DMS79 treated with DMSO at 0.1 percent for 48 hours (cell line): ENCODE measurements around the gene KCNMA1.

Experiments
- DNase-seq: peaks from one replicate; lab custom pipeline; 2025; lab: John Stamatoyannopoulos, UW

Gene KCNMA1

GRCh38 chr10:77634939-77635338 lies 2.7 kb downstream of the KCNMA1 start:
- DNase-seq, result no peak

- no peak for DNase-seq
These were observed 4.2 kb downstream of the KCNMA1 start for GRCh38 chr10:77633376-77633775.

- DNase-seq, result no peak
These were observed 6.4 kb downstream of the KCNMA1 start for GRCh38 chr10:77631241-77631640.

- DNase-seq, result no peak
These were observed 7.1 kb downstream of the KCNMA1 start for GRCh38 chr10:77630507-77630848.

GRCh38 chr10:77629775-77630506 lies 7.7 kb downstream of the KCNMA1 start:
- DNase-seq, result no peak

GRCh38 chr10:77628906-77629730 lies 8.5 kb downstream of the KCNMA1 start:
- no peak for DNase-seq

GRCh38 chr10:77626266-77626935 lies 11.2 kb downstream of the KCNMA1 start:
- no peak for DNase-seq

- DNase-seq, result no peak
These were observed 12.2 kb downstream of the KCNMA1 start for GRCh38 chr10:77625379-77625778.

GRCh38 chr10:77622889-77623291 lies 14.7 kb downstream of the KCNMA1 start:
- no peak for DNase-seq

GRCh38 chr10:77620731-77621130 lies 16.9 kb downstream of the KCNMA1 start:
- no peak for DNase-seq

GRCh38 chr10:77619964-77620703 lies 17.5 kb downstream of the KCNMA1 start:
- DNase-seq, result no peak

GRCh38 chr10:77618117-77618516 lies 19.5 kb downstream of the KCNMA1 start:
- no peak for DNase-seq

GRCh38 chr10:77616766-77617165 lies 20.8 kb downstream of the KCNMA1 start:
- DNase-seq, result no peak

- no peak for DNase-seq
These were observed 22.6 kb downstream of the KCNMA1 start for GRCh38 chr10:77614778-77615625.

GRCh38 chr10:77613476-77614130 lies 24.0 kb downstream of the KCNMA1 start:
- peak; percentile 35 for DNase-seq

GRCh38 chr10:77611670-77612069 lies 25.9 kb downstream of the KCNMA1 start:
- DNase-seq, result no peak

GRCh38 chr10:77611221-77611620 lies 26.4 kb downstream of the KCNMA1 start:
- DNase-seq, result no peak

GRCh38 chr10:77609781-77610272 lies 27.8 kb downstream of the KCNMA1 start:
- DNase-seq, result no peak

GRCh38 chr10:77608281-77608680 lies 29.3 kb downstream of the KCNMA1 start:
- DNase-seq, result no peak

- DNase-seq, result no peak
These were observed 30.9 kb downstream of the KCNMA1 start for GRCh38 chr10:77606751-77607150.

GRCh38 chr10:77605466-77605865 lies 32.1 kb downstream of the KCNMA1 start:
- DNase-seq, result no peak
